GM03348 (cell line): ENCODE data around the gene PDCD4.
"Not testable (repeated sequence)": the region's sequence is repeated elsewhere in the genome, so short reads cannot be mapped to it uniquely, and the experiment has no call there.

Source experiments
- DNase-seq: peaks from one replicate; pipeline ENCODE4 v3.0.0; 2012; ENCODE audit warnings: low spot score

PDCD4 gene

DNA sequence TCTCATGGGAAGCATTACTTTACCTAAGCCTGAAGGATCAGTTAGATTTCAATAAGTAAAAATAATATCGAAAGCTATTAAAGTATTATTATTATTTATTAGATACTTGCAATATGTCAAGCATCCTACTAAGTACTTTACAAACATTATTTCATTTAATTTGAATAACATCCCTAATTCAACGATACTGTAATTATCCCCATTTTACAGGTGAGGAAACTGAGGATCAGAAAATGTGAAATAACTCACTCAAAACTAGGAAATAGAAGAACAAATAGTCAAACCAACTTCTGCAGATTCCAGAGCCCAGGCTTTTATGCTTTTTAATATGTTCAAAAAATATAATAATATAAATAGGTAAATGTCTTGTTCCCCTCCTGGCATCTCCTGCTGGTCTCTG lies 10.3 kb upstream of the PDCD4 start:
- no peak for DNase-seq

DNA sequence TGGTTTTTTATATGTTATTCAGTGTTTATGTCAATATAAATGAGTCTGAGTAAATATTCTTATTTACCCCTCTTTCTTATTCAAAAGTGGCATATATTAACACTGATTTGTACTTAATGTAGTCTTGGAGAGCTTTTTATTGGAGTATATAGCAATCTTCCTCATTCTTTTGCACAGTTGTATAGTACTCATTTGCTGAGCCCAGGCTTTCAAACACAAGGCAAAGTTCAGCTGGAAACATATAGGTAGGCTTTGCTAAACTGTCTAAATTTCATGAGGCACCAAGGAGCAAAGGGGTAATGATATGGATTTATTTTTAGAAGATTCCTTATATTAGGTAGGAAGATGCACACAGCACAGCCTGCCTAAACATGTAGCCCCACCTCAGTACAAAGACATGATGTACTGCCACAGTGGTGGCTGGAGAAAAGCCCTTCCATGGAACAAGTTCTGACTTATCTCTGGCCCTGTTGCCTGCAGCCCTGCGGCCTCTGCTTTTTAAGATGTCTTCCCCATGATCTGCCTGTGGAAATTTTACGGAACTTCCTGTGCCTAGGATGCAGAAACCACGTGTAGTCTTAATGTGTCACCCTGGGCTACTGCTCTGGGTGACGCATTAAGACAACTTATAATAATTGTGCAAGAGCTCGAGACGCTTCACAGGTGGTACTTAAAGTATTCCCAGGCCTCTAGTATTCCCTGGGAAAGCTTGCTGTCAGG lies 9.6 kb upstream of the PDCD4 start:
- DNase-seq = no peak

DNA sequence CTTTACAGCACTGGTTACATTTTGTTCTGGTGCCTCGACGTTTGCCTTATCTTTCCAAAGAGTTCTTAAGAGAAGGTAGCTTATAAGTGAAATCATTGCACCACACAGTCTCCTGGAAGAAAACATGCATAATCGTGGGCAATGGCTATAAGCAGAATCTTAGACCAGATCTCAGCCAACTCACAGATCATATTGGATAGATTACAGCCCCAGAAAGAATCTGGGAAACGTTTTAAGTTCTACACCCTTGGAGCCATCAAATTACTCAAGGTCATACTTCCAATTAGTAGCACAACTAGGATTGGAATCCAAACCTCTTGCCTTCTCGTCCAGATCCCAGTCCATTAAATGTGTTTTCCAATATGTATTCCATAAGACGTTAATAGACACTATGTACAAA lies 8.8 kb upstream of the PDCD4 start:
- no peak for DNase-seq

GRCh38 chr10:110863361-110863760 lies 8.4 kb upstream of the PDCD4 start:
- DNase-seq = no peak

GRCh38 chr10:110863956-110864355 lies 7.8 kb upstream of the PDCD4 start:
- no peak for DNase-seq

DNA sequence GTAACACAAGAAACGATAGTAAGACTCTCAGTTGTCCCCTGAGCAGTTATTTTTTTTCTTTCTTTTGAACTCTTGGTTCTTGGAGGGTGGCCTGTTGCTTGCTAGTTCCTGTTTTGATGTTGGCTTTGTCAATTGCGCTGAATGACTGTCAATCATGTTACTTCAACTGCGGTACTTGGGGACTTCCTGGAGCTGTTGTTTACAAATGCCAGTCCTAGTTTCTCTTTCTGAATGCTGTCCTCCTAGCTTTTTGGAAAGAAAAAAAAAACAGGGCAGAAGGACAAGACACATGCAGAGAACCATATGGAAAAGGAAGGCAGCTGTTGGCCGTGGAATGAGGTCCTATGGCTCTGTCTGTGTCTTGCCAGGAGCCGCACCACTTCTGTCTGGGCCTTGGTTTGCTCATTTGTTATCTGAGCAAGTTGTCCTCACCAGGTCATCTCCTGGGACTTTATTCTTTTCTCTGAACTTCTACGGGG lies 7.0 kb upstream of the PDCD4 start:
- DNase-seq = no peak

DNA sequence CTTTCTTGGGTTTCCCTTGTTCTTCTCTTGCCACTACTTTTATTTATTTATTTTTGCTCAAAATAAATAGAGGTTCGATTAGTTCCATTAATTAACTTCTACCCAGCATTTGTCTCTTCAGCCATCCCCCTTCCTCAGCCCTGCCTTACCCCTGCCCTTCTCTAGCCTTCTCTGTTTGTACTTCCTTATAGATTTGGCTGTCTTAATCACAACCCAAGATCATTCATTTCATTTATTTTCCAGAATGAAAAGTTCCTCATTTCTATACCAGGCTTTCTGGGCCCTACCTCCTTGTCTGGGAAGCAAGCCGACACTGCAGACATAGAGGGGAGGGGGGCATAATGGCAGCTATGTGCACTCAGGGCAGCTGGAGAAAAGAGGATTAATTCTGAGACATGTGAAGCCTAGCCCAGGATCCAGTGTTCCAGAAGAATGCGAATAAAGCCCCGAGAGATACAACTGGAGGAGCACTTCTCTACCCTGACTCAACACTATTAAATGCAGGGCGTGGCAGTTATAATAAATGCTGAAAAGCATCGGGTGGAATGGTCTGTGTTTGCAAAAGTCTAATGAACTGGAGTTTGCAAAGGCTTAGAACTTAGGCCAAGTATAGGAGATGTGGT lies 6.4 kb upstream of the PDCD4 start:
- peak; percentile 70 for DNase-seq

- DNase-seq = no peak
Observed at GRCh38 chr10:110865809-110866482, 5.8 kb upstream of the PDCD4 start.

DNA sequence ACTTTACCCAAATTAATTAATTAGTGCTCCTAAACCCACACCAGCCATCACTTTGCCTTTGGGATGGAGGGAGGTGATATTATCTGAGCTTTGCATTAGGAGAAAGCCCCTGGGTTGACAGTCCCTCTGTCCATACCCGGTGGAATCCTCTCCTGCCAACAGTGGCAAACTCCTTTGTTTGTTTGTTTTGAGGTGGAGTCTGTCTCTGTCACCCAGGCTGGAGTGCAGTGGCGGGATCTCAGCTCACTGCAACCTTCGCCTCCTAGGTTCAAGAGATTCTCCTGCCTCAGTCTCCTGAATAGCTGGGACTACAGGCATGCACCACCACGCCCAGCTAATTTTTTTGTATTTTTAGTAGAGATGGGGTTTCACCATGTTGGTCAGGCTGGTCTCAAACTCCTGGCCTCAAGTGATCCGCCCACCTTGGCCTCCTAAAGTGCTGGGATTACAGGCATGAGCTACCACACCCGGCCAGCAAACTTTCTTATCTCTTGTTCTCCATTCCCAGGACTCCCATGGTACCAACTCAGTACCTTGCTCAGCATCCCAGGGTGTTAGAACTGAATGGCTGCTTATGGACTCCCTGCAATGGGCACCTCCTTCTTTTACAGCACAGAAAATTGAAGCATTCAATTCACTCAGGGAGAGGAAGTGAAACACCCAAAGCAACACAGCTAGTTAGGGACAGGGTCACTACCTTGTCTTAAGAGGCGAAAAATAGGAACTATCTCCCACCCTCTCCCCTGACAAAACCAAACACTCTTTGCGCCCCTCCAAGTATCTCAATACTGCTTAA lies 4.5 kb upstream of the PDCD4 start:
- DNase-seq = not testable (repeated sequence)

DNA sequence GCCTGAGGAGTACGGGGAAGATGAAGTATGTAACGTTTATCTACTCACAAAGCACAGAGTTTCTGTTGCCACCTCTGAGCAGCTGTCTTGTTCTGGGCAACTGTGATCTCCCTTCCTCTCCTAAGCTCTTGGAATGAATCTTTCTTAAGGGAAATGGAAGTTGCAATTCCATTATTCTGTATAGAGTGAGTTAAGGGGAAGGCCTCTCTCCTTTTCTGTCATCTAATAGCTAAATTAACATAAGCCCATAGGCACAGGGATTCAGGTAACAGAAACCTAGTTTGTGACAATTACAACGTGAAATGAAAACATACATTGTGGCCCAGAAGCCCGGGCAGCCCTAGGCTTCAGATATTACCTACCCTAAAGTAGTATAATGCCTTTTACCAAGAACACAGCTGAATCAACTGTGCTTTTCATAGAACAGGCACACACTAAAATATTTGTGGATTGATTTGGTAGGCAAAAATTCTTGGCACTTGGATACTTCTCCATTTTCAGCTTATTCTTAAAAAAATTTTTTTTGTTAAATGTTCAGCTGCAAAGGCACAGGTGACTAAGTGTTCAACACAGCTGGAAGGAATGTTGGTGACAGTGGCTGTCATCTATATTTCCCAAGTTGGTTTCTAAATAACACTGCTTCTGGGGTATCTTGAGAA lies 3.8 kb upstream of the PDCD4 start:
- no peak for DNase-seq

DNA sequence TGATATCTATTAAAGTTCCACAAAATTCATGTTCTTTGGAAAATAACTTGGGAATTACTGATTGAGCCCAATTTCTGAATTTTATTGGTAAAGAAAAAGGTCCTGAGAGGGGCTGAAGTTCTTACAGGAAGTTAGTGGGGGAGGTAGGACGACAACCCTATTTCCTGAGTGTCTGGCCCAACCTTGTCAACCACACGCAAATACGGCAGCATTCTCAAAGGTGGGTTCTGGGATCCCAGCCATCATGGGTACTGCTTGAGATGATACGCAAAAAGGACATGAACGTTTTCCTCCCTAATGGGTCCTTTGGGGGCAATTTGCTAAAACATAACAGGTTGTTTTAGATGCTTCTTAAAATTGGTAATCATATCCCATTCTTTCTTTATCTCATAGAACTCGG lies 2.7 kb upstream of the PDCD4 start:
- DNase-seq = no peak

DNA sequence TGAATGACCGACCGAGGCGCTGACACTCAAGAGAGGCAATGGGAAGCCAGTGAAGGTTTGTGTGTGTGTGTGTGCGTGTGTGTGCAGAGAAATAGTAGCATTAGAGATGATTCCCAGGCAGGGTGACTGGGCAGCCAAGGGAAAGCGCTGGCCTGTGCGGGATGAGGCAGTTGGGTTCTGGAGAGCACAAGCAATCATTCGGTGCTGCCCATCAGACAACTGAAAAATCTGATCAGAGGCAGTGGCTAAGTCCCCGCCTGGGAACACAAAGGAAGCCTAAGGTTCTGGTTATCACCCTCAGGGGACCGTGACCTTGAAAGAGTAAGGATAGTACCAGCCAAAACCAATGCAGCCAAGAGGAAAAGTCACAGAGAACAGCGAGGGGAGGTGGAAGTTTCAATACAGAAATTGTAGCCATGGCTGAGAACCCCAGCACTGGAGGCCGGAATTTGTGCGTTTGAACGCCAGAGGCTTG lies 868 bp upstream of the PDCD4 start:
- DNase-seq = peak; percentile 14

GRCh38 chr10:110872145-110872983 lies 636 bp downstream of the PDCD4 start:
- DNase-seq = peak; percentile 62

DNA sequence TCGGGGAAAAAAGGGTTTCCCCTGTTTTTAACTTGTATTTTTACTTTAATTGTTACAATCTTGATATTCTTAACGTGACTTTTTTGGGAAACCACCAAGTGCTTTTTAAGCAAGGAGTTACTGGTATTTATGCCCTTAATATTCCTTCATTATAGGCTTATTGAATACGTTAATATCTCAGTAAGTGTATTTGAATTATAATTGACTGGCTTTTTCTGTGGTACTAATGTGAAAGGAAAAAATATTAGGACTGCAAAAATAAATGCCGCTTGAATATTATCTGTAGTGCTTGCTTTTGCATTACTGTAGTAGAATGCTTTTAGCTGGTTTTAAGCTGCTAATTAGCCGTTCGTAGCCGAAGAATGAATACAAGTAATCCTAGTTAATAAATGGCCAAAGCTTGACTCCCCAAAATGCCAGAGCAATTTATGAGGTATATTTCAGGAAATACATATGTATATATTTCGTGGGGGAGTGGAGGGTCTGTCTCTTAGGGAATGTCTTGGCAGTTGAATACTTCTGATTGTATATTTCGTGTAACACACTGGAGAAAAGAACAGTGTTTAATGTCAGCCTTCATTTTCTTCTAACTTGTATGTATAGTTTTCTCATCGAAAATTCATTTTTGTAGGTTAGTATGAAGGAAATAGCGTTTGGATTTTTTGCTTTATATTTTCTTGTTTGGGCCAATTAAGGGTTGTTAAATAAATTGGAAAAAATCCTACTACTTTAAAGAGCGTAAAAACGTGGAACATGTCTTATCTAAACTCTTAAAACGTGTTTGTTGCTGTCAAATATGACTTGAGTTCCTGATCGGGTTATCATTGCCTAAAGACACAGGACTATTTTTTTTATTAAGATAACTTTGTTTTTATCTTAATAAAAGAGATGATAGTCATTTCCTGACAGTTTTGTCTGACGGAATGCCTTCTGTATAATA lies 1.5 kb downstream of the PDCD4 start:
- DNase-seq = no peak

DNA sequence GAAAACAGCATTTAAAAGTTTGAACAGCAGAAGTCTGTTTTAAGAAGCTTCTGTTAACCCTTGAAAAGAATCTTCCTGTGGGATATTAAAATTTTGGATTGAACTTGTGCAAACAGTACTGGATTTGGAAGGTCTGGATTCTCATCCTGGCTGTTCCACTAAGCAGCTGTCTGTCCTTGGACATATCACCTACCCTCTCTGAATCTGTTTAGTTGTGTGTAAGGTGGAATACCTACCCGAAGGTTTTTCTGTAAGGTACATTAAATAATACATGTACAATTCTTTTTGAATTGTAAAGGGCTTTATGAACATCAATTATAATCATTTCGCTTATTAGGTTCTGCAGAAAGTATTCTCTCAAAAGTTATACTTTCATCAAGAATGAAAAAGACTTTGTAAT lies 2.2 kb downstream of the PDCD4 start:
- no peak for DNase-seq

- DNase-seq = no peak
Observed at GRCh38 chr10:110876000-110876399, 4.3 kb downstream of the PDCD4 start.

DNA sequence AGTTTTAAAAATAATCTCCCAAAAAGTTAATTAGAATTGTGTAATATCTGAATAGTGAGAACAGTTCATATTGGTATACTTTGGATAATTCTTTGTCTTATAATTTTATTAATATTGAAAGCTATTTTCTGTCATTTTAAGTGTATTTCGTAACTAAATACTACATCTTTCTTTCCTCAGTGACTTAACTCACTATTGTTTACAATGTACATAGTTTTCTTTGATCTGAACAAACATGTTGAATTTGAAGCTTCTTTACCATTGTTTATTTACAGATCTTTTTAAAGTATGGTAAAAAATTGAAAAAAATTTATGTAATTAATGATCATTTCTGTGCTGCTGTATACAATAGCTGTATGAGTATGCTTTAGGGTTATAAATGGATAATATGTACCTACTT lies 5.1 kb downstream of the PDCD4 start:
- DNase-seq = no peak

GRCh38 chr10:110880012-110880411 lies 8.3 kb downstream of the PDCD4 start:
- DNase-seq = no peak

DNA sequence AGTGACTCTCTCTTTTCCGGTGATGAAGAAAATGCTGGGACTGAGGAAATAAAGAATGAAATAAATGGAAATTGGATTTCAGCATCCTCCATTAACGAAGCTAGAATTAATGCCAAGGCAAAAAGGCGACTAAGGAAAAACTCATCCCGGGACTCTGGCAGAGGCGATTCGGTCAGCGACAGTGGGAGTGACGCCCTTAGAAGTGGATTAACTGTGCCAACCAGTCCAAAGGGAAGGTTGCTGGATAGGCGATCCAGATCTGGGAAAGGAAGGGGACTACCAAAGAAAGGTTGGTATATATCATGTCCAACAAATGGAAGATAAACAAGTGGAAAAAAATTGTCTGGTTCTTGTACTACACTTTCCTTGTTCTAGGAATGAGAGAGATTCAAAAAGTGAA lies 9.5 kb downstream of the PDCD4 start:
- DNase-seq = no peak

GRCh38 chr10:110881905-110882304 lies 10.2 kb downstream of the PDCD4 start:
- DNase-seq = no peak
